Activated gamma-delta T cell (primary cell): ENCODE measurements around the gene PIAS1.
"Not testable (repeated sequence)": the region's sequence is repeated elsewhere in the genome, so short reads cannot be mapped to it uniquely, and the experiment has no call there.

Source experiments
- DNase-seq: peaks from one replicate; lab custom pipeline; 2025; lab: John Stamatoyannopoulos, UW

PIAS1 gene

GRCh38 chr15:68203486-68203885 is 149.4 kb downstream of the PIAS1 start:
- DNase-seq = no peak

GRCh38 chr15:68203956-68204355 is 149.8 kb downstream of the PIAS1 start:
- no peak for DNase-seq

DNA sequence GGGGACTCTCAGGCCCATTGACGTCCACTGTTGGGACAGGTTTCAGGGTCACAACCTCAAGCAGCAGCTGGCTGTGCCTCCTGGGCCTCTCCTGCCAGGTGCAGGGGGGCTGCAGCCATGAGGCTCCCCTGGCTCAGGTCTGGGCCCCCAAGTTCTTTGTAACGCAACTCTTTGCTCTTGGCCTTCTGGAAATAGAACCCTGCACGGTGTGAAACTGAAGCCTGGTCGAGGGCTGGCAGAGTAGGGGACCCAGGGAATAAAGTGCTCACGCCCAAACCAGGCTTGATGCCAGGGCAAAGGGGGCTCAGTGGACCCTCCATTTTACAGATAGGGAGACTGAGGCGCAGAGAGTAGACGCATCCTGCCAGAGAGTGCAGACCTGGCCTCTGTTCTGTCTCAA is 150.2 kb downstream of the PIAS1 start:
- no peak for DNase-seq

DNA sequence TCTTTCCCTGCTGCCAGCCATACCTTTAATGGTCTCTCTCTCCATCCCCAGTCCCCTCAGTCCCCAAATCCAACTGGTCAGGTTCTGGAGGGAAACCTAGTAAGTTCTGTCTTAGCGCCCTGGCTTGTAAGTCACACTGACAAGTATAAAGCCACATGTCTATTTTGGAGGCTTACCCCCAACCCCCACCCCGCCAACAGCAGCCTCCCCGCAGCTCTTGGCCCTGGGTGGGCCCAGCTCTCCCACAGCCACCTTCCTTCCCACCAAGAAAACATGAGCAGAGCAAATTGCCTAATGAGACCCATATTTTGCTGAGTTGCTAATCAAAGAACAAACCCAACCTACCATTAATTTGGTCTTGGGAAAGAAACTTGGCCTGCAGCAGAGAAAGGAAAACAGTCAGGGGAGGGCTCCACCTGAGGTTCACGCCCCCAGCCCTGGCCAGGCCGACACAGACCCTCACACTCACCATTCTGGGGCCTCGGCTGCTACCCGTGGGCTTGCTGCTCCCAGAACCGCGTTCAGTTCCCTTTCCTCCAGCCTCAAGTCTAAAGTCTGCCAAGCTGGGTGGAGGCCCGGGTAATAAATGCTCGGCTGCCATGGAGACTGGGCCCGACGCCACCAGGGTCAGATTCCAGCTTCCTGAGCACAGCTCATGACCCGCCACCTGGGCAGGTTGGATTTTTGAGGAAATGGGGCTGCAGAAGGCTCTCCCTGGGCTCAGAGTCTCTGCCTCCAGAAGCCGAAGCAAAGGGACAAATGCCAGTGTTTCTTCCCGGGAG is 150.9 kb downstream of the PIAS1 start, which contains the start of gene CALML4:
TSS of gene CALML4 (minus strand) at position 557 of the 782 bp plus-strand sequence. CDS start at position 472, 85 bp downstream.
- no peak for DNase-seq

GRCh38 chr15:68205558-68205944 is 151.4 kb downstream of the PIAS1 start:
- no peak for DNase-seq

DNA sequence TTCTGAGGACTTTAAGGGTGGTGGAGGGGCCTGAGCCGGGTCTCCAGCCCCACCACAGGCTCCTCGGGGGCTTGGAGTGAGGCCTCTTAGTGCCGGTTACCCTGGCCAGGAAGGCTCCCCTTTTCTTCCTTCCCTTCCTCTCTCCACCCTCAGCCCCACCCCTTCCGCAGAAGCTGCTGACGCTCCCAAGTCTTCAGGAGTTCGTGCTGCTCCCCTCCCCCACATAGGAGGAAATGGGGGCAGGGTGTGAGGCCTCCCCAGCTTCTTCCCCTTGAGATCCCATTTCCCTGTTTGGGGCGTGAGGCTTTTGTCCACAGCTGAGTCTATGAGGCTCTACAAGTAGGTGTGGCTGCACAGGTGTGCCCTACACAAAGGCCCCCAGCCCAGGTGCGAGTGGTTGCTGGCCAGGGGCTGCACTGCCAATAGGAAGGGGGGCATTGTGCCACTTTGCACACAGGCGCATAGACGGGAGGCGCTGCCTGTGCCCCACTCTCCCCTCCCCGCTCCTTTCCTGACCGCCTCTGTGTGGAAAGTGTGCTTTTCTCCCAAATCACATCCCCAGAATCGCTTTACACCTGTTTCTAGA is 151.9 kb downstream of the PIAS1 start:
- no peak for DNase-seq

DNA sequence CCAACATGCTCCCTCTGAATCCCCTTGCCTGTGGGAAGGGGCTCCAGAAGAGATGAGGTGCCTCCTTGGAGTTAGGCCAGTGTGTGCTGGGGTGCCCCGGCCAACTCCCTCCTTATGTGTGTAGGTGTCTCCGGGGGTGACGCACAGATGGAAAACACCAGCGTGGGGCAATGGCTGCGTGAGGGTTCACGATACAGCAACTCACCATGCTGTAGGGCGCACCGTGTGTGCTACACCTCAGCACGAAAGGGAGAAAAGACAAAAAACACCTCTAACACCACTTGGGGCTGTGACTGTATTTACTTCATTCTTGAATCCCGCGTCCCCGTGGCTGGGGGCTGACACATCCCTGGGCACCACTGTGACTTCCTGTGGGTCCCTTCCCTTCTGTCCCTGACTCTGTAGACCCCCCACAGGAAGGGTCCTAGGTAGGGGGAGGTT is 152.6 kb downstream of the PIAS1 start:
- DNase-seq = no peak

DNA sequence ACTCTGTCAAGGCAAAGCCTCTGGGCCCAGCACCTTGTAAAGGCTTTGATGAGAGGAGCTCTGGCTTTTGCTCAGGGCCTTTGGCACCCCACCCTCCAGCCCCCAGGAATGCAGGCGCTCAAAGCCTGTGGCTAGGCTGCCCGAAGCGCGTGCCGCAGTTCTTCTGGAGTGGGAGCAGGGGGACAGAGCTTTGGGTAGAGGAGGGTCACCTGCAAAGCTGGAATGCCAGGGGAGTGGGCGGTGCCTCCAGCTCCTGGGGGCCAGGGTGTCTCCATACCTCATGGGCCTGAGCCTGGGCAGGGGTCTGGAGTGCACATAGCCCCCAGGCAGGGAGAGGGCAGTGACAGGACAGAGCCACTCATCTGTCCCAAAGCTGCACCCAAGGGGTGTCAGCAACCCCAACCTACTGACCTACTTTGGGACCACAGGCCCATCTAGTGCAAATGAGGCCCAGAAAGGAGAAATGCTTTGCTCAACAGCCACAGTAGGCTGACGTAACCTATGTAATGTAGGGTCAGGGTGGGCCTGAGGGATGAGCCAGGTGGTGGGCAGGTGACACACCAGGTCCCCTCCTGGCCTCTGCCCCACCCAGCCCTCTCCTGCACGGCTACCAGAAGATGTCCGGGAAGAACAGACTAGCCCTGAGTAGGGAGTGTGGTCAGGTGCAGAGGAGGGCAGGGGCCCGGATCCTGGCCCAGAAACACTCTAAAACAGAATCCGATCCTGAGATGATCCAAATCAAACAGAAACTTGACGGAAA is 153.2 kb downstream of the PIAS1 start:
- DNase-seq = no peak

- no peak for DNase-seq
These were observed 154.0 kb downstream of the PIAS1 start for GRCh38 chr15:68208136-68208535.

- no peak for DNase-seq
These were observed 154.6 kb downstream of the PIAS1 start for GRCh38 chr15:68208636-68209240.

- DNase-seq = no peak
These were observed 155.2 kb downstream of the PIAS1 start for GRCh38 chr15:68209272-68209671.

- no peak for DNase-seq
These were observed 155.8 kb downstream of the PIAS1 start for GRCh38 chr15:68209735-68210408.

GRCh38 chr15:68210409-68210756 is 156.3 kb downstream of the PIAS1 start:
- no peak for DNase-seq

- DNase-seq = peak; percentile 20
These were observed 156.9 kb downstream of the PIAS1 start for GRCh38 chr15:68210821-68211655.

DNA sequence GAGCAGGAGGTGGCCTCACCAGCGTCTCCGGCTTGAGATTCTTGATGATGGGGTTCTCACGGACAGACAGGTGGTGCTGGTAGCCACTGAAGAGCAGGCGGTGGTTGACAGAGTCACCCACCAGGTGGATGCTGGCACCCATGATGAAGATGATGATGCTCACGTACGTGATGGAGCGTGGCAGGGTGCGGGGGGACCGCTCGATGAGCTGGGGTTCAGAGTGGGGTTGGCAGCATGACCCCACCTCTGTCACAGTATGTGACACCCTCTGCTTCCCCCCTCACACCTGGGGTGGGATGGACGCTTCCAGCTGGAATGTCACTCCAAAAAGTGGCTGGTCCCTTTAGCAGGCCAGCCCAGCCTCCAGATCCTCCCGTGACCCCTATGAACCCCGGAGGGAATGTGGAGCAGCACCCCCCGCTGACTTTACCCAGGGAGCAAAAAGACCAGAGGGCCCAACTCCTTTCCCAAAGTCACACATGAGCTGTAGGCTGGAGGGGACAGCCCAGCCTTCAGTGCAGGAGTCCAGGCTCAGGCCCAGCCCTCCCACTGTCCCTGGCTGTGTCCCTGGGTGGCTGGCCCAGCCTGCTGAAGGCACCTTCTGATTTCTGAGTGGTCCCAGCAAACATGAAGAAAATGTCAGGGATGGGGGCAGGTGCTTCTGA is 157.7 kb downstream of the PIAS1 start:
- no peak for DNase-seq

DNA sequence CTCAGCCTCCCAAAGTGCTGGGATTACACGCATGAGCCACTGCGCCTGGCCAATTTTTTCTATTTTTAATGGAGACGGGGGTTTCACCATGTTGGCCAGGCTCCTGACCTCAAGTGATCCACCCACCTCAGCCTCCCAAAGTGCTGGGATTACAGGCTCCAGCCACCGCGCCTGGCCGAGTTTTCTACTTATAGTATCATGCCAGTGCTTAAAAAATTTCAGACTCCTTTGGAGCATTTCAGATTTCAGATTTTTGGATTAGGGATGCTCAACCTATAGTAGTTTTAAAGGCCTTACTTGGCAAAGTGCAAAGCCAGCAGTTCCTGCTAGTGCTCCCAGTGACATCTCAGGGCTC is 159.4 kb downstream of the PIAS1 start:
- not testable (repeated sequence) for DNase-seq

GRCh38 chr15:68213991-68214837 is 160.1 kb downstream of the PIAS1 start:
- no peak for DNase-seq

DNA sequence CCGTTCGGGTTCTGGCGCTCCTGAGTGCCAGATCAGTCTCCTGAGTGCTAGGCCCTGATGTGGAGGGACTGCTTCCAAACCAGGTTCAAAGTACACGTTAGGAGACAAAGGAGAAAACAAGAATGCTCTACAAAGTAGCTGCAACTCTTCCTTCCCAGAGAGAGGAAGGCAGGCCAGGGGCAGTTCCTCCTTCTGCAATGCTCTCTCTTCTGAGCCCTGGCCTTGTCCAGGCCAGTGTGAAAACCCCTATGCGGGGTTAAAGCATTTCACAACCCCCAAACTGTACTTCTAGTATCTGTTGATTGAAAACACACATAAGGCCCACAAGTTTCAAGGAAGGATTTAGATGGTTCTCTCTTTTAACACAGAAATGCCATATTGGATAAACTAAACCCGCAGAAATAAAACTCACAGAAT is 160.7 kb downstream of the PIAS1 start:
- no peak for DNase-seq

DNA sequence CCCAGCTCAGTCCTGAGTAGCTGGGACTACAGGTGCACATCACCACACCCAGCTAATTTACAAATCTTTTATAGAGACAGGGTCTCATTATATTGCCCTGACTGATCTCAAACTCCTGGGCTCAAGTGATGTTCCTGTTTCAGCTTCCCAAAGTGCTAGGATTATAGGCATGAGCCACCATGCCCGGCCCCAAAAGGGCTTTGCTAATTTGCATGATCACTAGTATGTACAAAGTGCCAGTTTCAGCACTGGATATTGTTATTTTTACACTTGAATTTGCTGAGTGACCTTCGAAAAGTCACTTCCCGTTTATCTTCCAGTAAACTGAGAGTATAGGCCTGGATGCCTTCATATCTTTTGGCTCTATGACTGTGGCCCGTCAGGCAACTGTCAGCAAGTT is 163.2 kb downstream of the PIAS1 start:
- no peak for DNase-seq

GRCh38 chr15:68218331-68218730 is 164.2 kb downstream of the PIAS1 start:
- DNase-seq = no peak
